HEK293 (cell line): ENCODE data around the gene ZNF654.

Source experiments
- CTCF ChIA-PET: fragments of 350-600 bp; formaldehyde crosslinking; extraction: SDS; loops from one replicate; lab custom pipeline; 2021; ENCODE audit warnings: antibody characterized with exemption; lab: Yijun Ruan, JAX
- POLR2A ChIA-PET: fragments of 300-600 bp; formaldehyde crosslinking; extraction: SDS; loops from one replicate; lab custom pipeline; 2020; ENCODE audit warnings: antibody characterized with exemption, inconsistent platforms; lab: Yijun Ruan, JAX
- H3K27ac ChIP-seq: fragments of 200-500 bp; sonication (Bioruptor generic); 2 replicates; pipeline ENCODE4 v1.5.1; 2014; ENCODE audit warnings: low read depth, low read length, control low read depth, inconsistent platforms; ENCODE audit errors: extremely low read depth
- H3K36me3 ChIP-seq, 2 experiments: fragments of 200-500 bp in 1 of 2; sonication (Bioruptor generic) in 1 of 2; 1 replicate in 1 of 2; 2 replicates in 1 of 2; pipeline ENCODE4 v1.5.1; 2014 to 2017; ENCODE audit warnings: inconsistent platforms in 2 of 2, low read length in 2 of 2; ENCODE audit not compliant: control insufficient read depth in 2 of 2, insufficient read depth in 1 of 2
- H3K4me1 ChIP-seq: fragments of 200-500 bp; sonication (Bioruptor generic); 2 replicates; pipeline ENCODE4 v1.5.1; 2014; ENCODE audit warnings: mild to moderate bottlenecking, low read length, inconsistent platforms; ENCODE audit not compliant: control insufficient read depth, insufficient read depth
- H3K4me3 ChIP-seq: 2 replicates; pipeline ENCODE4 v1.5.1; 2011; ENCODE audit warnings: low read depth, mild to moderate bottlenecking, control low read depth, low read length, moderate library complexity
- H3K9me3 ChIP-seq: fragments of 200-500 bp; sonication (Bioruptor generic); 2 replicates; pipeline ENCODE4 v1.5.1; 2014; ENCODE audit warnings: low read depth, low read length, inconsistent platforms; ENCODE audit not compliant: control insufficient read depth, insufficient read depth
- KLF1 ChIP-seq: fragments of 450-650 bp; formaldehyde crosslinking; IDR thresholded peaks from 2 replicates; pipeline ENCODE4 v1.5.1; 2016; ENCODE audit warnings: missing biosample characterization, missing genetic modification characterization
- KLF9 ChIP-seq: fragments of 450-650 bp; formaldehyde crosslinking; IDR thresholded peaks from 2 replicates; pipeline ENCODE4 v1.5.1; 2016; ENCODE audit warnings: missing biosample characterization, missing genetic modification characterization, low read depth
- WT1 ChIP-seq: fragments of 450-650 bp; formaldehyde crosslinking; IDR thresholded peaks from 2 replicates; pipeline ENCODE4 v1.5.1; 2016; ENCODE audit warnings: missing biosample characterization, missing genetic modification characterization
- ZBTB1 ChIP-seq: fragments of 450-650 bp; formaldehyde crosslinking; IDR thresholded peaks from 2 replicates; pipeline ENCODE4 v1.5.1; 2016; ENCODE audit warnings: missing biosample characterization, missing genetic modification characterization
- ZNF10 ChIP-seq: fragments of 450-650 bp; formaldehyde crosslinking; IDR thresholded peaks from 2 replicates; pipeline ENCODE4 v1.5.1; 2017; ENCODE audit warnings: missing biosample characterization, missing genetic modification characterization
- ZNF121 ChIP-seq: fragments of 450-650 bp; formaldehyde crosslinking; IDR thresholded peaks from 2 replicates; pipeline ENCODE4 v1.5.1; 2016; ENCODE audit warnings: missing biosample characterization, missing genetic modification characterization
- ZNF223 ChIP-seq: fragments of 450-650 bp; formaldehyde crosslinking; IDR thresholded peaks from 2 replicates; pipeline ENCODE4 v1.5.1; 2016; ENCODE audit warnings: missing biosample characterization, missing genetic modification characterization
- ZNF24 ChIP-seq: fragments of 450-650 bp; formaldehyde crosslinking; IDR thresholded peaks from 2 replicates; pipeline ENCODE4 v1.5.1; 2016; ENCODE audit warnings: missing biosample characterization, missing genetic modification characterization
- ZNF391 ChIP-seq: fragments of 450-650 bp; formaldehyde crosslinking; IDR thresholded peaks from 2 replicates; pipeline ENCODE4 v1.5.1; 2016; ENCODE audit warnings: low read depth, missing biosample characterization, missing genetic modification characterization, borderline replicate concordance
- ZNF423 ChIP-seq: fragments of 450-650 bp; formaldehyde crosslinking; IDR thresholded peaks from 2 replicates; pipeline ENCODE4 v1.5.1; 2016; ENCODE audit warnings: missing biosample characterization, missing genetic modification characterization
- ZNF558 ChIP-seq: fragments of 450-650 bp; formaldehyde crosslinking; IDR thresholded peaks from 2 replicates; pipeline ENCODE4 v1.5.1; 2016; ENCODE audit warnings: missing biosample characterization, missing genetic modification characterization
- ZNF677 ChIP-seq: fragments of 450-650 bp; IDR thresholded peaks from 2 replicates; pipeline ENCODE4 v1.5.0; 2018; ENCODE audit warnings: missing biosample characterization, mild to moderate bottlenecking, missing genetic modification characterization, moderate library complexity
- ZNF830 ChIP-seq: fragments of 450-650 bp; IDR thresholded peaks from 2 replicates; pipeline ENCODE4 v1.5.0; 2018; ENCODE audit warnings: missing biosample characterization, missing genetic modification characterization, low read depth, mild to moderate bottlenecking, moderate library complexity
- TF ChIP-seq, protein P1 (sequence below): fragments of 450-650 bp; formaldehyde crosslinking; IDR thresholded peaks from 2 replicates; pipeline ENCODE4 v1.5.1; 2017; ENCODE audit warnings: missing biosample characterization, missing genetic modification characterization
- TF ChIP-seq, protein P2 (sequence below): fragments of 450-650 bp; formaldehyde crosslinking; IDR thresholded peaks from 2 replicates; pipeline ENCODE4 v1.5.1; 2017; ENCODE audit warnings: missing biosample characterization, missing genetic modification characterization

ZNF654 gene

DNA sequence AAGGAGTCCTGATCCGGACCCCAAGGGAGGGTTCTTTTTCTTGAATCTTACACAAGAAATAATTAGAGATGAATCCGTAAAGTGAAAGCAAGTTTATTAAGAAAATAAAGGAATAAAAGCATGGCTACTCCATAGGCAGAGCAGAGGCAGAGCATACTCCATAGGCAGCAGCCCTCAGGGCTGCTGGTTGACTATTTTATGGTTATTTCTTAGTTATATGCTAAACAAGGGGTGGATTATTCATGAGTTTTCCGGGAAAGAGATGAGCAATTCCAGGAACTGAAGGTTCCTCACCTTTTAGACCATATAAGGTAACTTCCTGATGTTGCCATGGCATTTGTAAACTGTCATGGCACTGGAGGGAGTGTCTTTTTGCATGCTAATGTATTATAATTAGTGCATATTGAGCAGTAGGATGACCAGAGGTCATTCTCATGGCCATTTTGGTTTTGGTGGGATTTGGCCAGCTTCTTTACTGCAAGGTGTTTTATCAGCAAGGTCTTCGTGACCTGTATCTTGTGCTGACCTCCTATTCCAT lies 132.9 kb downstream of the ZNF654 start (continued):
- no peak for TF ChIP-seq ZNF10 (tag by site-specific recombination)

DNA sequence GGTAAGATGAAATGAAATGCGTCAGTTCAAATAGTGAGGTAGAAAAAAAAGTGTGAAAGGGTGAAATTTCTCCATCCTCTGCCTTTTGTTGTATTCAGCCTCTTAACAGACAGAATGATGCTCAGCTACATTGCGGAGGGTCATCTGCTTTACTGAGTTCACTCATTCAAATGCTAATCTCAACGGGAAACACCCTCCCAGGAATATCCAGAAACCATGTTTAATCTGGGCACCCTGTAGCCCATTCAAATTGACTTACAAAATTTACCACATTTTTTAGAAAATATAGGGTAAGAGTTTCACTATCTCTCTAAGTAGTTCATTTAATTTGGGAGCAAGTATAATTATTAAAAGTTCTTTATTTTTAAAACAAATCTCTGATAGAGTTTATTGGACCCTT lies 133.6 kb downstream of the ZNF654 start:
- ChIA-PET CTCF (no interaction called here), POLR2A (no interaction called here)
- TF ChIP-seq ZBTB1 (tag by site-specific recombination) (no peak), WT1 (tag by site-specific recombination) (no peak), ZNF423 (tag by site-specific recombination) (no peak), ZNF24 (tag by site-specific recombination) (no peak), ZNF223 (no peak), KLF9 (tag by site-specific recombination) (no peak), ZNF830 (tag by site-specific recombination) (no peak), KLF1 (tag by site-specific recombination) (no peak), ZNF677 (no peak), ZNF391 (no peak), ZNF121 (tag by site-specific recombination) (no peak), ZNF558 (tag by site-specific recombination) (no peak)
- TF ChIP-seq, protein P1, sequence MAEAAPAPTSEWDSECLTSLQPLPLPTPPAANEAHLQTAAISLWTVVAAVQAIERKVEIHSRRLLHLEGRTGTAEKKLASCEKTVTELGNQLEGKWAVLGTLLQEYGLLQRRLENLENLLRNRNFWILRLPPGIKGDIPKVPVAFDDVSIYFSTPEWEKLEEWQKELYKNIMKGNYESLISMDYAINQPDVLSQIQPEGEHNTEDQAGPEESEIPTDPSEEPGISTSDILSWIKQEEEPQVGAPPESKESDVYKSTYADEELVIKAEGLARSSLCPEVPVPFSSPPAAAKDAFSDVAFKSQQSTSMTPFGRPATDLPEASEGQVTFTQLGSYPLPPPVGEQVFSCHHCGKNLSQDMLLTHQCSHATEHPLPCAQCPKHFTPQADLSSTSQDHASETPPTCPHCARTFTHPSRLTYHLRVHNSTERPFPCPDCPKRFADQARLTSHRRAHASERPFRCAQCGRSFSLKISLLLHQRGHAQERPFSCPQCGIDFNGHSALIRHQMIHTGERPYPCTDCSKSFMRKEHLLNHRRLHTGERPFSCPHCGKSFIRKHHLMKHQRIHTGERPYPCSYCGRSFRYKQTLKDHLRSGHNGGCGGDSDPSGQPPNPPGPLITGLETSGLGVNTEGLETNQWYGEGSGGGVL, result no peak
- TF ChIP-seq, protein P2, sequence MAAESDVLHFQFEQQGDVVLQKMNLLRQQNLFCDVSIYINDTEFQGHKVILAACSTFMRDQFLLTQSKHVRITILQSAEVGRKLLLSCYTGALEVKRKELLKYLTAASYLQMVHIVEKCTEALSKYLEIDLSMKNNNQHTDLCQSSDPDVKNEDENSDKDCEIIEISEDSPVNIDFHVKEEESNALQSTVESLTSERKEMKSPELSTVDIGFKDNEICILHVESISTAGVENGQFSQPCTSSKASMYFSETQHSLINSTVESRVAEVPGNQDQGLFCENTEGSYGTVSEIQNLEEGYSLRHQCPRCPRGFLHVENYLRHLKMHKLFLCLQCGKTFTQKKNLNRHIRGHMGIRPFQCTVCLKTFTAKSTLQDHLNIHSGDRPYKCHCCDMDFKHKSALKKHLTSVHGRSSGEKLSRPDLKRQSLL (tag by site-specific recombination), result no peak
- H3K4me3 ChIP-seq, result no peak overlapping the region
- H3K27ac ChIP-seq, result no peak overlapping the region
- H3K9me3 ChIP-seq, result no peaks in the 10 kb centered on the region
- H3K36me3 ChIP-seq, result no peaks in the 10 kb centered on the region
- no peaks in the 10 kb centered on the region for H3K4me1 ChIP-seq
